Measurements from ENCODE around the gene IL10. TPM values are rescaled to one million over a fixed set of nuclear protein-coding genes. Genes with fewer than 3 reads are reported as not detected.
A peak's percentile ranks its signal among the peaks of the same experiment; 100 is the strongest.

Gene IL10
- total and polyA plus RNA-seq, 2 experiments from 2014 or later, result not detected

DNA sequence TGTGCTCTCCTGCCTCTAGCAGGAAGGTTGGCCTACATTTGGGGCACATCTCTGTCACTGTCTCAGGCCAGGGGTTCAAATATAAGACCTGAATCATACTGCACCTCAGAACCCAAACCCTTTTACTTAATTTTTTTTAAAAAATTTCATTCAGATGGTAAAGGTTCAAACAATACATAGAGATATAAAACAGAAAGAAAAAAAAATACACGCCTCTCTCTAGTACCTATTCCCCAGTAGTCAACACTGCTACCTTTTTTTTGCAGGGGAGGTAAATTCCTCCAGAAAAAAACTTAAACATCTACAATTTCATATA, 54.7 kb downstream of the IL10 start:
- Histone ChIP-seq H3K27ac (peak overlapping the region; percentile 86), H3K4me3 (no peak overlapping the region), H3K27me3 (no peaks in the 10 kb centered on the region), H3K4me1 (ENCODE audit: low read depth) (peaks cover 60% of the 10 kb centered on the region), H3K9me3 (ENCODE audit: low read depth) (no peaks in the 10 kb centered on the region), H3K36me3 (no peaks in the 10 kb centered on the region)
- no peak for DNase-seq (ENCODE audit: low read depth in 1 of 2, low spot score in 1 of 2)
- TF ChIP-seq, protein P1, sequence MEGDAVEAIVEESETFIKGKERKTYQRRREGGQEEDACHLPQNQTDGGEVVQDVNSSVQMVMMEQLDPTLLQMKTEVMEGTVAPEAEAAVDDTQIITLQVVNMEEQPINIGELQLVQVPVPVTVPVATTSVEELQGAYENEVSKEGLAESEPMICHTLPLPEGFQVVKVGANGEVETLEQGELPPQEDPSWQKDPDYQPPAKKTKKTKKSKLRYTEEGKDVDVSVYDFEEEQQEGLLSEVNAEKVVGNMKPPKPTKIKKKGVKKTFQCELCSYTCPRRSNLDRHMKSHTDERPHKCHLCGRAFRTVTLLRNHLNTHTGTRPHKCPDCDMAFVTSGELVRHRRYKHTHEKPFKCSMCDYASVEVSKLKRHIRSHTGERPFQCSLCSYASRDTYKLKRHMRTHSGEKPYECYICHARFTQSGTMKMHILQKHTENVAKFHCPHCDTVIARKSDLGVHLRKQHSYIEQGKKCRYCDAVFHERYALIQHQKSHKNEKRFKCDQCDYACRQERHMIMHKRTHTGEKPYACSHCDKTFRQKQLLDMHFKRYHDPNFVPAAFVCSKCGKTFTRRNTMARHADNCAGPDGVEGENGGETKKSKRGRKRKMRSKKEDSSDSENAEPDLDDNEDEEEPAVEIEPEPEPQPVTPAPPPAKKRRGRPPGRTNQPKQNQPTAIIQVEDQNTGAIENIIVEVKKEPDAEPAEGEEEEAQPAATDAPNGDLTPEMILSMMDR (IDR thresholded peaks at IDR 0.05; ENCODE audit: low read depth, low read length), result no peak

Other genes with a start within 250 kb of the IL10 start
- 46.1 and 67.2 TPM in 2 replicates for gene EIF2D, start 160.0 kb downstream of the IL10 start, total RNA-seq
- 44.7 and 45.7 TPM in 2 replicates for gene EIF2D, start 160.0 kb downstream of the IL10 start, polyA plus RNA-seq
- 14.1 and 21.2 TPM in 2 replicates for gene DYRK3, start 137.0 kb downstream of the IL10 start, total RNA-seq
- 8.4 and 16.6 TPM in 2 replicates for gene DYRK3, start 137.0 kb downstream of the IL10 start, polyA plus RNA-seq
- gene MAPKAPK2, start 87.6 kb downstream of the IL10 start, total RNA-seq, result 99.4 and 117 TPM in 2 replicates
- gene MAPKAPK2, start 87.6 kb downstream of the IL10 start, polyA plus RNA-seq, result 31.4 and 37.1 TPM in 2 replicates
- not detected in 2 replicates for gene IL19, start 1.7 kb downstream of the IL10 start, total RNA-seq
- gene IL19, start 1.7 kb downstream of the IL10 start, polyA plus RNA-seq, result not detected in 2 replicates
- gene IL20, start 93.1 kb upstream of the IL10 start, total RNA-seq, result not detected in 2 replicates
- gene IL20, start 93.1 kb upstream of the IL10 start, polyA plus RNA-seq, result not detected in 2 replicates
- not detected in 2 replicates for gene IL24, start 124.9 kb upstream of the IL10 start, total RNA-seq
- gene IL24, start 124.9 kb upstream of the IL10 start, polyA plus RNA-seq, result not detected in 2 replicates
- gene FCMR, start 149.4 kb upstream of the IL10 start, total RNA-seq, result not detected in 2 replicates
- gene FCMR, start 149.4 kb upstream of the IL10 start, polyA plus RNA-seq, result not detected in 2 replicates
- not detected in 2 replicates for gene PIGR, start 174.0 kb upstream of the IL10 start, total RNA-seq
- gene PIGR, start 174.0 kb upstream of the IL10 start, polyA plus RNA-seq, result not detected in 2 replicates
- gene FCAMR, start 198.0 kb upstream of the IL10 start, total RNA-seq, result not detected in 2 replicates
- gene FCAMR, start 198.0 kb upstream of the IL10 start, polyA plus RNA-seq, result not detected in 2 replicates